GM19467 (cell line): ENCODE measurements around the gene MYH10.
"Not testable (repeated sequence)": the region's sequence is repeated elsewhere in the genome, so short reads cannot be mapped to it uniquely, and the experiment has no call there.

Experiments used
- ATAC-seq: cut with Tn5 transposase; IDR thresholded peaks from one replicate; pipeline ENCODE4 v1.9.1; 2021; ENCODE audit warnings: mild to moderate bottlenecking, moderate library complexity; ENCODE audit not compliant: unreplicated experiment

The MYH10 gene

DNA sequence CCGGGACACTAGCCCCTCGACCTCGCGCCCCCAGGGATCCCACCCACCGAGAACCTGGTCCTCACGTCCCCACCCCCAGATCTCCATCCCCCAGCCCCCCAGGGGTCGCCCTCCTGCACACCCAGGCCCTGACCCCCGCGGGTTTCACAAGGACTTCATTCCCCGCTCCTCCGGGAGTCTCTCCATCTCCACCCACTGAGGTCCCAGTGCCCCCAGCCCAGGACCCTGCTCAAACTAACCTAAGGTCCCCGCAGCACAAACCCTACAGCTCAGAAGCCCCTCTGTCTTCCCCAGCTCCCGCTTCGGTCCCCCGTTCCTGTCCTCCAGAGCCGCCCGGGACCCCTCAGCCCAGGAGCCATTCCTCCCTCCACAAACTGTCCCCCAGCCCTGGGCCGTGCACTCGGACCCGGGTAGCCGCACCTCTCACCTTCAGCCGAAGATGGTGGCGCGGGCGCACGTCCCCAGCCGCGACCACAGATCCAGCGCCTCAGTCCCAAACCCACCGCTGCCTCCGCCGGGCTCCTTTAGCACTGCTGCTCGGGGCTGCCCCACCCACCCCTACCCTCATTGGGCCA is at the start of gene MYH10:
TSS of gene MYH10 (minus strand) at position 499 of the 575 bp plus-strand sequence. CDS start 7,479 bp downstream, outside the sequence.
- ATAC-seq: no peak

DNA sequence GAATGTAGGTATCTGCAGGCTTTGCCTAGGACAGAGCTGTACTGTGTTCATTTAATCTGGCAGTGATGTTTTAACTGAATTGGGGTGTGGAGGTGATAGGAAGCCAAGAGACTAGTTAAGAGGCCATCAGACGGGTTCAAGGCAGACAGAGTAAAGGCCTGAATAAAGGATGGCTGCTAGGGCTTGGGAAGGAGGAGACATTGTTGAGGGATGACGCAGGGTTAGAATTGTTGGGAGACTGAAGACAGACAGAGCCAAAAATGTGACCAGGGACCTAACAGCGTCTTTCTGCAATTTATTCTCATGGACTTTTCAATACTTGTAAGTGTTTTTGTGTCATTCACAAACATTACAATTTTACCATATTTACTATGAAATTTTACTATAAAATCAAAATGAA is 48.6 kb upstream of the MYH10 start:
- no peak for ATAC-seq

GRCh38 chr17:8675306-8675705 is 44.8 kb upstream of the MYH10 start:
- no peak for ATAC-seq

DNA sequence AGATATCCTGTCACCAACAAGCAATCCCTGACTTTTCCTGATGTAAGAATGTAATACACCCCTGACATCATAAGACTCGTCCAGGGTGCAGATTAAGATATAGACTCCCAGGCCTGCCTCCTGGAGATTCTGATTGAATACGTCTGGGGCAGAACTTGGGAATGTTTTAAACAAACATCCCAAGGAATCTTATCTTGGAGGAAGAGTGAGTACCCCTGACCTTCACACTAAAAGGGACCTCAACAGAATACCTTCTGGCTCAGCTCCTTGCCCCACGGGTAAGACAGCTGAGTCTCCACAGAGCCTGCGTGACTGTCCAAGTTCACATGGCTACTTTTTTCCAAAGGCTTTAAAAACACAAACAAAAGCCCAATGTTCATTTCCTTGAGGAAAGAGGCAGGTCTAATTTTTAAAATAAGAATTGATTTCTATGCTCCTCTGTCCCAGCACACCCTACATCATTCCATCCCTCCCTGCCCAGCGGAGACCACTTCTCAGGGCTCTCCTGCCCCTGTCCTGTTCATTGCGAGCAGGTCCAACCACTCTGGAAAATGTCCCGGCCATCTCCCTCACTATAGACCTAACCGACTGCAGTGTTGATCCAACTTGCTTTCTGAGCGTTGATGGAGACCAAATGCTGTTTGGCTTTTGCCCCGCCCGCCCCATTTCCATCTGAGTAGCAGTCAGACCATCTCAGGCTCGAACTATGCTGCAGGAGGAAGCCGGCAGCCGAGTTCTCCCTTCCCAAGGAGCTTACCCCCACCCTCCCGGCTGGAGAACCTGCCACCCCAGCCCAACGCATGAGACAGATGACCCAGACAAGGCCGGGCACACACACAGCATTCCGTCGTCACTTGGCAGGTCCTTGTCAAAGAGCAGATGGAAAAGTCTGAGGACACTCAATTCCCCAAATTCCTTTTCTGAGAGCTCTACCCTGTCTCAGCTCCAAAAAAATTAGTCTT is 44.1 kb upstream of the MYH10 start:
- no peak for ATAC-seq

- no peak for ATAC-seq
These were observed 43.1 kb upstream of the MYH10 start for GRCh38 chr17:8673612-8674011.

DNA sequence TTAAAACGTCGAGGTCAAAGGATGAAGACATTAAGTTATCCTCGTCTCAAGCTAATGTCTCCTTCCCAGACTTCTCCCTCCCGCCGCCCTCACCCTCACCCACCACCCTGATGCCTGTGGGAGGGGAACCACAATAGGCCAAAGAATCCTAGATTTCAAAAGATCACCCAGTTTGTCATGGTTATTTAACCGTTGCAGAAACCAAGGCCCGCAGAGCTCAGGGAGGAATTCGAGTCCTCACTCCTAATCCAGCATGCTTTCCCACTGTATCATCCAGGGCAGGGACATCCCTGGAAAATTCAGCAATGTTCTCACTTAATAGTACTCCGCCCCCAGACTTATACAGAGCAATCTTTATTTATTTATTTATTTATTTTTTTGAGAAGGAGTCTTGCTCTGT is 41.8 kb upstream of the MYH10 start:
- no peak for ATAC-seq

- ATAC-seq: no peak
These were observed 39.9 kb upstream of the MYH10 start for GRCh38 chr17:8670421-8670820.

- no peak for ATAC-seq
These were observed 37.7 kb upstream of the MYH10 start for GRCh38 chr17:8668176-8668740.

GRCh38 chr17:8667421-8667820 is 36.9 kb upstream of the MYH10 start:
- ATAC-seq: no peak

DNA sequence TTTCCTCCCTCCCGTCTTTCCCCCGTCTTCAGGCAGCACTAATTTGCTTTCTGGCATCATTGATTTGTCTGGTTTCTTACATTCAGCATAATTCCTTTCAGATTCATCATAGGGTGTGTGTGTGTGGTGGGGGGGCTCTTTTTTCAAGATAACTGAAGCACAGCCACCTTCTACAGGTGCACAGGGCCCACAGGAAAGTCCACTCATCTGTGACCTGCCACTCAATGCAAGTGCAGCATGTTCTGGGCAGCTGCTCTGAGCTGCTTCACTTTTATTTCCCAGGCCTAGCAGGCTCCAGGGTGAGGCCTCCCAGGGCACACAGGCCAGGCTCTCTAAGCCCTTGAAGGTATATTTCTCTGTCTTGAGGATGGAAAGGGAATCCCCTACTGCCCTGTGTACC is 35.2 kb upstream of the MYH10 start:
- no peak for ATAC-seq

GRCh38 chr17:8664456-8665126 is 34.1 kb upstream of the MYH10 start:
- ATAC-seq: no peak

DNA sequence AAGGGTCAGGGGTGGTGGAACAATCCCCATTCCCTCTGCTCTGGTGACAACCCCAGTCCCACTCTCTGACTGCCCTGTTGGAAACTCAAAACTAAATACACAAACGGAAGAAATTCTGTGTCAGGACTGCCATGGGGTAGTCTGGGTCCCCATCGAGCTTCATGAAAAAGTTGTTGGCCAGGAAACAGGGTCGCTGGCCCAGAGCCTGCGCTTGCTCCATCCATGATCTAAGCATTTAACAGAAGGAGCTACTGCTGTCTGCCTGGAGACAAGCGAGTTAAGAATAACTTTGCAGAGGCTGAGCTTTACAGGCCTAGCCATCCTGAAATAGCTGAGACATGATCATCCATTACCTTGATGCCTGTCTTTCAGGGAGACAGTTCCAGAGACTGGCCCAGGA is 32.4 kb upstream of the MYH10 start:
- ATAC-seq: no peak

GRCh38 chr17:8662076-8662831 is 31.7 kb upstream of the MYH10 start:
- no peak for ATAC-seq

DNA sequence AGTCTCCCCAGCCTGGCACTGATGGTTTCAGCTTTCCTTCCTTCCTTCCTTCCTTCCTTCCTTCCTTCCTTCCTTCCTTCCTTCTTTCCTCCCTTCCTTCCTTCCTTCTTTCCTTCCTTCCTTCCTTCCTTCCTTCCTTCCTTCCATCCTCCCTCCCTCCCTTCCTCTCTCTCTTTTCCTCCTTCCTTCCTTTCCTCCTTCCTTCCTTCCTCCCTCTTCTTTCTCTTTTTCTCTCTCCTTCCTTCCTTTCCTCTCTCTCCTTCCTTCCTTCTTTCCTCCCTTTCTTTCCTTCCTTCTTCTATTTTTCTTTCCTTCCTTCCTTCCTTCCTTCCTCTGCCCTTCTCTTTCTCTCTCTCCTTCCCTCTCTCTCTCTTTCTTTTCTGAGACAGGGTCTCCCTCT is 30.2 kb upstream of the MYH10 start:
- not testable (repeated sequence) for ATAC-seq

GRCh38 chr17:8659758-8660410 is 29.4 kb upstream of the MYH10 start:
- ATAC-seq: no peak

- no peak for ATAC-seq
These were observed 28.3 kb upstream of the MYH10 start for GRCh38 chr17:8658810-8659209.

DNA sequence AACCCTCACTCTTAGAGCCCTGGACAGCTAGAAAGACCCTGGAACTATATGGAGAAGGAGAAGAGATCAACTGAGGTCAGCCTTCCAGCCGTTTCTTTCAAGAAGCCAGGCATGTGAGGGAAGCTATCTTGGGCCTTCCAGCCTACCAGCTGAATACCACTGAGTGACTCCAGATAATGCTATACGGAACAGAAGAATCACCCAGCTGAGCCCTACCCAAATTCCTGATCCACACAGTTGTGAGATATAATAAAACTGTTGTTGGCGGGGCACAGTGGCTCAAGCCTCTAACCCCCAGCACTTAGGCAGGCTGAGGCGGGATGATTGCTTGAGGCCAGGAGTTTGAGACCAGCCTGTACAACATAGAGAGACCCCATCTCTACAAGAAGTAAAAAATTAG is 26.2 kb upstream of the MYH10 start:
- ATAC-seq: no peak

DNA sequence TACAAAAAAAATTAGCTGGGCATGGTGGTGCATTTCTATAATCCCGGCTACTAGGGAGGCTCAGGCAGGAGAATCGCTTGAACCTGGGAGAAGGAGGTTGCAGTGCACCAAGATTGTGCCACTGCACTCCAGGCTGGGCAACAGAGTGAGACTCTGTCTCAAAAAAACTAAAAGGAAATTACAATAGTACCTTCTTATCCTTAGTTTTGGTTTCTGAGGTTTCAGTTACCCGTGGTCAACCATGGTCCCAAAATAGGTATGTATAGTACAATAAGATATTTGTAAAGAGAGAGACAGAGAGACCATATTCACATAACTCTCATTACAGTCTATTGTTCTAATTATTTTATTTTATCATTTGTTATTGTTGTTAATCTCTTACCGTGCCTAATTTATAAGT is 24.3 kb upstream of the MYH10 start:
- ATAC-seq: no peak

DNA sequence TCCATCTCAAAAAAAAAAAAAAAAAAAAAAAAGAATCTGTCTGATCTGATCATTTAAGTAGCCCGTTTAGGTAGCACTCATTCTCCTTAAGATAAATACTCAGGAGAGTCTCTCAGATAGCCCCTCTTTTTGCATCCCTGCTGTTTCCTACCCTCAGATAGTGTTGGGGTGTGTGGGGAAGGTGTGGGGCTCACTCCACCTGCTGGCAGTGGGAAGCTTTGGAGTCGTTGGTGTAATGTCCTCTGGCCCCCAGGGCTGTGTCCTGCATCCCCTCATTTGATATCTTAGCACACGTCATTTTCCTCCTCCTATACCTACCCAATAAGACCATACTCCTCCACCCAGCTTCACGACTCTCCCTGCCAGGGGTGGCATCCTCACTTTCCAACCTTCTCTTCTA is 20.5 kb upstream of the MYH10 start:
- ATAC-seq: no peak

DNA sequence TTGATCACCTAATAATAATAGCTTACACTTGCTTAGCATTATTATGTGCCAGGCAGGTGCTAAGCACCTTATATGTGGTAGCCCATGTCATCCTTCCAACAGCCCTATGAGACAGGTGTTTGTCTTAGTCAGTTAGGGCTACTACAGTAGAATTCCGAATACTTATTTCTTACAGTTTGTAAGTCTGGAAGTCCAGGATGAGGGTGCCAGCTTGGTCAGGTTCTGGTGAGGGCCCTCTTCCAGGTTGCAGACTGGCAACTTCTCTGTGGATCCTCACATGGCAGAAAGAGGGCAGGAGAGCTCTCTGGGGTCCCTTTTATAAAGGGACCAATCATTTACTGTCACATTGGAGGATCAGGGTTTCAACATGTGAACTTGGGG is 19.6 kb upstream of the MYH10 start:
- ATAC-seq: no peak
